Liver (tissue), 9 donors: ENCODE results near the gene PCSK1N. TPM values are rescaled to one million over a fixed set of nuclear protein-coding genes. Genes with fewer than 3 reads are reported as not detected.

Source experiments
- DNase-seq: peaks from one replicate; pipeline ENCODE4 v3.0.0-alpha.2; 2017; ENCODE audit warnings: low spot score
- H3K27ac ChIP-seq, 2 donors: one replicate each; pipeline ENCODE4 v1.7.0; 2013; ENCODE audit warnings: inconsistent platforms in 2 of 2, low read length in 2 of 2, control low read depth in 1 of 2, low read depth in 1 of 2, mild to moderate bottlenecking in 1 of 2
- H3K27me3 ChIP-seq, 4 donors: one replicate each; pipeline versions ENCODE4 v1.6.1 to v1.7.0; 2013; ENCODE audit warnings: low read length in 3 of 4, inconsistent platforms in 1 of 4, mild to moderate bottlenecking in 1 of 4, moderate library complexity in 1 of 4; ENCODE audit not compliant: control insufficient read depth in 4 of 4, insufficient read depth in 4 of 4
- H3K36me3 ChIP-seq, 4 donors: one replicate each; pipeline versions ENCODE4 v1.6.1 to v1.7.0; 2013; ENCODE audit warnings: low read length in 3 of 4, mild to moderate bottlenecking in 3 of 4, low read depth in 1 of 4, moderate library complexity in 1 of 4; ENCODE audit not compliant: control insufficient read depth in 4 of 4, insufficient read depth in 3 of 4
- H3K4me1 ChIP-seq, 4 donors: one replicate each; pipeline versions ENCODE4 v1.6.1 to v1.7.0; 2013; ENCODE audit warnings: low read length in 3 of 4, mild to moderate bottlenecking in 3 of 4, moderate library complexity in 1 of 4; ENCODE audit not compliant: control insufficient read depth in 4 of 4, insufficient read depth in 4 of 4
- H3K4me3 ChIP-seq, 3 donors: one replicate each; pipeline versions ENCODE4 v1.6.1 to v1.7.0; 2013; ENCODE audit warnings: low read length in 3 of 3, control low read depth in 1 of 3, low read depth in 1 of 3, mild to moderate bottlenecking in 1 of 3
- H3K9ac ChIP-seq, 2 donors: one replicate each; pipeline ENCODE4 v1.7.0; 2013; ENCODE audit warnings: low read length in 2 of 2, mild to moderate bottlenecking in 2 of 2, moderate library complexity in 2 of 2, control low read depth in 1 of 2, low read depth in 1 of 2
- H3K9me3 ChIP-seq, 4 donors: one replicate each; pipeline versions ENCODE4 v1.6.1 to v1.7.0; 2013; ENCODE audit warnings: low read length in 3 of 4; ENCODE audit not compliant: control insufficient read depth in 4 of 4
- EGR1 ChIP-seq, 2 donors: IDR thresholded peaks; 2 replicates each; pipeline ENCODE4 v1.6.1; 2016 to 2018; ENCODE audit warnings: antibody characterized with exemption in 2 of 2, low read depth in 2 of 2
- FOXA1 ChIP-seq: IDR thresholded peaks from 2 replicates; pipeline ENCODE4 v1.6.1; 2016; ENCODE audit warnings: antibody characterized with exemption
- FOXA2 ChIP-seq: IDR thresholded peaks from 2 replicates; pipeline ENCODE4 v1.6.1; 2016; ENCODE audit warnings: antibody characterized with exemption
- GABPA ChIP-seq, 2 donors: IDR thresholded peaks in 1 of 2; conservative IDR thresholded peaks in 1 of 2; 2 replicates each; pipeline ENCODE4 v1.6.1; 2016; ENCODE audit warnings: antibody characterized with exemption in 2 of 2, mild to moderate bottlenecking in 1 of 2, moderate library complexity in 1 of 2
- HNF4A ChIP-seq, 2 donors: conservative IDR thresholded peaks; 2 replicates each; pipeline ENCODE4 v1.6.1; 2016; ENCODE audit warnings: antibody characterized with exemption in 2 of 2, mild to moderate bottlenecking in 2 of 2
- HNF4G ChIP-seq: IDR thresholded peaks from 2 replicates; pipeline ENCODE4 v1.6.1; 2016; ENCODE audit warnings: antibody characterized with exemption
- JUND ChIP-seq, 2 donors: IDR thresholded peaks; 2 replicates each; pipeline ENCODE4 v1.6.1; 2016; ENCODE audit warnings: antibody characterized with exemption in 2 of 2
- MAX ChIP-seq: IDR thresholded peaks from 2 replicates; pipeline ENCODE4 v1.6.1; 2016; ENCODE audit warnings: antibody characterized with exemption
- NR2F2 ChIP-seq: IDR thresholded peaks from 2 replicates; pipeline ENCODE4 v1.6.1; 2016; ENCODE audit warnings: antibody characterized with exemption
- RAD21 ChIP-seq, 2 donors: IDR thresholded peaks; 2 replicates each; pipeline ENCODE4 v1.6.1; 2016; ENCODE audit warnings: antibody characterized with exemption in 2 of 2, mild to moderate bottlenecking in 2 of 2
- RXRA ChIP-seq, 2 donors: IDR thresholded peaks; 2 replicates each; pipeline ENCODE4 v1.6.1; 2017 to 2018; ENCODE audit warnings: antibody characterized with exemption in 2 of 2, mild to moderate bottlenecking in 1 of 2
- SP1 ChIP-seq: IDR thresholded peaks from 2 replicates; pipeline ENCODE4 v1.6.1; 2018; ENCODE audit warnings: antibody characterized with exemption, mild to moderate bottlenecking
- TAF1 ChIP-seq: conservative IDR thresholded peaks from 2 replicates; pipeline ENCODE4 v1.6.1; 2016; ENCODE audit warnings: antibody characterized with exemption, mild to moderate bottlenecking
- YY1 ChIP-seq: IDR thresholded peaks from 2 replicates; pipeline ENCODE4 v1.6.1; 2016; ENCODE audit warnings: antibody characterized with exemption, mild to moderate bottlenecking
- WGBS: extraction: QIAGEN DNeasy Blood & Tissue Kit; methylation state at CpG from one replicate; pipeline ENCODE4 v1.1.7; 2013; 5-methylcytosine and 5-hydroxymethylcytosine counted together
- polyA plus RNA-seq, 2 donors: library from polyadenylated mRNA; stranded (reverse) in 1 of 2; unstranded in 1 of 2; fragments of 200-250 nt in 1 of 2; fragments of >200 nt in 1 of 2; fragmentation: Nextera tagmentation in 1 of 2; extraction: Ambion mirVana in 1 of 2; gene quantifications; one replicate each; pipeline versions ENCODE4 v1.2.1 to v1.2.3, GENCODE V29; 2013 to 2015
- total RNA-seq, 2 donors: library from RNA; depleted of rRNA; stranded (reverse); fragments of >200 nt; gene quantifications; one replicate each; pipeline ENCODE4 v1.2.3, GENCODE V29; 2014
- TF ChIP-seq, protein P1 (sequence below): fragments of 150-350 bp; IDR thresholded peaks from 2 replicates; pipeline ENCODE4 v1.5.1; 2017; ENCODE audit warnings: improper control_type of control experiment, low read depth, low read length; ENCODE audit not compliant: missing input control
- TF ChIP-seq, protein P2 (sequence below): IDR thresholded peaks from 2 replicates; pipeline ENCODE4 v1.6.1; 2016; ENCODE audit warnings: antibody characterized with exemption, mild to moderate bottlenecking
- TF ChIP-seq, protein P3 (sequence below): IDR thresholded peaks from 2 replicates; pipeline ENCODE4 v1.6.1; 2016; ENCODE audit warnings: antibody characterized with exemption
- TF ChIP-seq, protein P4 (sequence below): IDR thresholded peaks from 2 replicates; pipeline ENCODE4 v1.6.1; 2016; ENCODE audit warnings: antibody characterized with exemption
- donor health status: healthy.
- donor health status: healthy.
- donor health status: healthy.
- donor health status: healthy.
- donor health status: healthy.

PCSK1N gene
- total and polyA plus RNA-seq, 4 donors: 0.05 to 5.4 (median 0.92) TPM

GRCh38 chrX:48784726-48785125 lies 50.7 kb downstream of the PCSK1N start:
- no peak for DNase-seq
- 83% methylated on average over 3 of the region's 3 CpGs for WGBS
- Histone ChIP-seq H3K4me3 (no peak overlapping the region), H3K27me3 (no peaks in the 10 kb centered on the region), H3K27ac (no peak overlapping the region), H3K9me3 (no peaks in the 10 kb centered on the region), H3K9ac (no peak overlapping the region), H3K36me3 (no peaks in the 10 kb centered on the region), H3K4me1 (no peaks in the 10 kb centered on the region)
- no peak for TF ChIP-seq YY1
- no peak for TF ChIP-seq JUND (IDR thresholded peaks at IDR 0.05)
- TF ChIP-seq, protein P1, sequence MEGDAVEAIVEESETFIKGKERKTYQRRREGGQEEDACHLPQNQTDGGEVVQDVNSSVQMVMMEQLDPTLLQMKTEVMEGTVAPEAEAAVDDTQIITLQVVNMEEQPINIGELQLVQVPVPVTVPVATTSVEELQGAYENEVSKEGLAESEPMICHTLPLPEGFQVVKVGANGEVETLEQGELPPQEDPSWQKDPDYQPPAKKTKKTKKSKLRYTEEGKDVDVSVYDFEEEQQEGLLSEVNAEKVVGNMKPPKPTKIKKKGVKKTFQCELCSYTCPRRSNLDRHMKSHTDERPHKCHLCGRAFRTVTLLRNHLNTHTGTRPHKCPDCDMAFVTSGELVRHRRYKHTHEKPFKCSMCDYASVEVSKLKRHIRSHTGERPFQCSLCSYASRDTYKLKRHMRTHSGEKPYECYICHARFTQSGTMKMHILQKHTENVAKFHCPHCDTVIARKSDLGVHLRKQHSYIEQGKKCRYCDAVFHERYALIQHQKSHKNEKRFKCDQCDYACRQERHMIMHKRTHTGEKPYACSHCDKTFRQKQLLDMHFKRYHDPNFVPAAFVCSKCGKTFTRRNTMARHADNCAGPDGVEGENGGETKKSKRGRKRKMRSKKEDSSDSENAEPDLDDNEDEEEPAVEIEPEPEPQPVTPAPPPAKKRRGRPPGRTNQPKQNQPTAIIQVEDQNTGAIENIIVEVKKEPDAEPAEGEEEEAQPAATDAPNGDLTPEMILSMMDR: no peak
- no peak for TF ChIP-seq HNF4G
- no peak for TF ChIP-seq SP1
- TF ChIP-seq, protein P2, sequence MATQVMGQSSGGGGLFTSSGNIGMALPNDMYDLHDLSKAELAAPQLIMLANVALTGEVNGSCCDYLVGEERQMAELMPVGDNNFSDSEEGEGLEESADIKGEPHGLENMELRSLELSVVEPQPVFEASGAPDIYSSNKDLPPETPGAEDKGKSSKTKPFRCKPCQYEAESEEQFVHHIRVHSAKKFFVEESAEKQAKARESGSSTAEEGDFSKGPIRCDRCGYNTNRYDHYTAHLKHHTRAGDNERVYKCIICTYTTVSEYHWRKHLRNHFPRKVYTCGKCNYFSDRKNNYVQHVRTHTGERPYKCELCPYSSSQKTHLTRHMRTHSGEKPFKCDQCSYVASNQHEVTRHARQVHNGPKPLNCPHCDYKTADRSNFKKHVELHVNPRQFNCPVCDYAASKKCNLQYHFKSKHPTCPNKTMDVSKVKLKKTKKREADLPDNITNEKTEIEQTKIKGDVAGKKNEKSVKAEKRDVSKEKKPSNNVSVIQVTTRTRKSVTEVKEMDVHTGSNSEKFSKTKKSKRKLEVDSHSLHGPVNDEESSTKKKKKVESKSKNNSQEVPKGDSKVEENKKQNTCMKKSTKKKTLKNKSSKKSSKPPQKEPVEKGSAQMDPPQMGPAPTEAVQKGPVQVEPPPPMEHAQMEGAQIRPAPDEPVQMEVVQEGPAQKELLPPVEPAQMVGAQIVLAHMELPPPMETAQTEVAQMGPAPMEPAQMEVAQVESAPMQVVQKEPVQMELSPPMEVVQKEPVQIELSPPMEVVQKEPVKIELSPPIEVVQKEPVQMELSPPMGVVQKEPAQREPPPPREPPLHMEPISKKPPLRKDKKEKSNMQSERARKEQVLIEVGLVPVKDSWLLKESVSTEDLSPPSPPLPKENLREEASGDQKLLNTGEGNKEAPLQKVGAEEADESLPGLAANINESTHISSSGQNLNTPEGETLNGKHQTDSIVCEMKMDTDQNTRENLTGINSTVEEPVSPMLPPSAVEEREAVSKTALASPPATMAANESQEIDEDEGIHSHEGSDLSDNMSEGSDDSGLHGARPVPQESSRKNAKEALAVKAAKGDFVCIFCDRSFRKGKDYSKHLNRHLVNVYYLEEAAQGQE: no peak
- no peak for TF ChIP-seq FOXA2
- TF ChIP-seq, protein P3, sequence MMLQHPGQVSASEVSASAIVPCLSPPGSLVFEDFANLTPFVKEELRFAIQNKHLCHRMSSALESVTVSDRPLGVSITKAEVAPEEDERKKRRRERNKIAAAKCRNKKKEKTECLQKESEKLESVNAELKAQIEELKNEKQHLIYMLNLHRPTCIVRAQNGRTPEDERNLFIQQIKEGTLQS: no peak
- TF ChIP-seq RAD21 (IDR thresholded peaks at IDR 0.05): no peak
- TF ChIP-seq GABPA (IDR thresholded peaks at IDR 0.05 in 1 of 2, conservative IDR thresholded peaks at IDR 0.05 in 1 of 2): no peak
- TF ChIP-seq, protein P4, sequence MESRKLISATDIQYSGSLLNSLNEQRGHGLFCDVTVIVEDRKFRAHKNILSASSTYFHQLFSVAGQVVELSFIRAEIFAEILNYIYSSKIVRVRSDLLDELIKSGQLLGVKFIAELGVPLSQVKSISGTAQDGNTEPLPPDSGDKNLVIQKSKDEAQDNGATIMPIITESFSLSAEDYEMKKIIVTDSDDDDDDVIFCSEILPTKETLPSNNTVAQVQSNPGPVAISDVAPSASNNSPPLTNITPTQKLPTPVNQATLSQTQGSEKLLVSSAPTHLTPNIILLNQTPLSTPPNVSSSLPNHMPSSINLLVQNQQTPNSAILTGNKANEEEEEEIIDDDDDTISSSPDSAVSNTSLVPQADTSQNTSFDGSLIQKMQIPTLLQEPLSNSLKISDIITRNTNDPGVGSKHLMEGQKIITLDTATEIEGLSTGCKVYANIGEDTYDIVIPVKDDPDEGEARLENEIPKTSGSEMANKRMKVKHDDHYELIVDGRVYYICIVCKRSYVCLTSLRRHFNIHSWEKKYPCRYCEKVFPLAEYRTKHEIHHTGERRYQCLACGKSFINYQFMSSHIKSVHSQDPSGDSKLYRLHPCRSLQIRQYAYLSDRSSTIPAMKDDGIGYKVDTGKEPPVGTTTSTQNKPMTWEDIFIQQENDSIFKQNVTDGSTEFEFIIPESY: no peak
- TF ChIP-seq TAF1: no peak
- no peak for TF ChIP-seq NR2F2
- TF ChIP-seq MAX: no peak
- TF ChIP-seq RXRA (IDR thresholded peaks at IDR 0.05): no peak
- TF ChIP-seq EGR1 (IDR thresholded peaks at IDR 0.05; ENCODE audit: low read depth in 2 of 2): no peak
- no peak for TF ChIP-seq HNF4A (conservative IDR thresholded peaks at IDR 0.05)
- TF ChIP-seq FOXA1: no peak
